GM08714 (cell line): ENCODE data around the gene NDUFA8.

Experiments
- H3K4me3 ChIP-seq: fragments of 200-500 bp; sonication (Bioruptor generic); 2 replicates; pipeline ENCODE4 v1.5.1; 2014; ENCODE audit warnings: mild to moderate bottlenecking, low read length, inconsistent platforms
- ZNF274 ChIP-seq: IDR thresholded peaks from 2 replicates; pipeline ENCODE4 v1.6.1; 2012; ENCODE audit warnings: mild to moderate bottlenecking, low read depth, low read length

NDUFA8 gene

GRCh38 chr9:122133984-122134535 is 25.5 kb downstream of the NDUFA8 start:
- H3K4me3 ChIP-seq, result no peak overlapping the region
- TF ChIP-seq ZNF274, result no peak

DNA sequence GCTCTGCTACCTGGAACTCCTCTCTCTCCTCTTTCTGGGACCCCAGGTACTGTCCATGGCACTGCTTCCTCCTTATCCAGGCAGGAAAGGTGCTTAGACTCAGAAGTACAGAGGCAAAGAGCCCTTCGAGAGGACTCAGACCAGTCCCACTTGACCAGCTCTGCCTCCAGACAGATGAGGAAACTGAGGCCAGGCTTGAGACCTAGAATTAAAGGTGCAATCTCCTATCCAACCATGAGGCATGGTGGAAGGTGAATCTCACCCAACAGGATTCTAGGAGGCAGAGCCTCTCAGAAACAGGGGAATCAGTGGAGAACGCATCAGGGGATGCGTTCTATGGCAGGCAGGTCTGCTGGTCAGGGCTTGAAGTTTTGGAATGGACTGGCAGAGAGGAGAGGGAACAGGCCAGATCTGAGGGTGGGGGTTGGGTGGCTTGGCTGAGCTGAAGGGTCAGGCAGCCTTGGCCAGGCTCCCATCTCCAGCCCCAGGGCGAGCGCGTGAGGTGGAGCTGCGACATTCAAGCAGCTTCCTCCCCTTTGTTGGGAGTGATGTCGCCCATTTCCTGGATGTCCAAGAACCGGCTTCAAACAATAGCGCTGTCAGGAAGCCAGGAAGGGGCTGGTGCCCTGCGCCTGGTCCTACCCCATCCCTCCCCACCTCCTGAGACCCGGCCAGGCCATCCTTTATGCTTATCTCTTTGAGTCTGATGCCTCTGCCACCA is 26.2 kb downstream of the NDUFA8 start:
- no peak overlapping the region for H3K4me3 ChIP-seq
- TF ChIP-seq ZNF274, result no peak

- no peak overlapping the region for H3K4me3 ChIP-seq
- TF ChIP-seq ZNF274, result no peak
Observed at GRCh38 chr9:122132539-122132938, 27.0 kb downstream of the NDUFA8 start.

GRCh38 chr9:122131401-122132001 is 28.1 kb downstream of the NDUFA8 start:
- no peak overlapping the region for H3K4me3 ChIP-seq
- no peak for TF ChIP-seq ZNF274

- TF ChIP-seq ZNF274, result no peak
- H3K4me3 ChIP-seq, result no peak overlapping the region
Observed at GRCh38 chr9:122130837-122131236, 28.7 kb downstream of the NDUFA8 start.

- no peak for TF ChIP-seq ZNF274
- H3K4me3 ChIP-seq, result no peak overlapping the region
Observed at GRCh38 chr9:122129969-122130368, 29.6 kb downstream of the NDUFA8 start.

GRCh38 chr9:122128969-122129343 is 30.6 kb downstream of the NDUFA8 start:
- TF ChIP-seq ZNF274, result no peak
- no peak overlapping the region for H3K4me3 ChIP-seq

DNA sequence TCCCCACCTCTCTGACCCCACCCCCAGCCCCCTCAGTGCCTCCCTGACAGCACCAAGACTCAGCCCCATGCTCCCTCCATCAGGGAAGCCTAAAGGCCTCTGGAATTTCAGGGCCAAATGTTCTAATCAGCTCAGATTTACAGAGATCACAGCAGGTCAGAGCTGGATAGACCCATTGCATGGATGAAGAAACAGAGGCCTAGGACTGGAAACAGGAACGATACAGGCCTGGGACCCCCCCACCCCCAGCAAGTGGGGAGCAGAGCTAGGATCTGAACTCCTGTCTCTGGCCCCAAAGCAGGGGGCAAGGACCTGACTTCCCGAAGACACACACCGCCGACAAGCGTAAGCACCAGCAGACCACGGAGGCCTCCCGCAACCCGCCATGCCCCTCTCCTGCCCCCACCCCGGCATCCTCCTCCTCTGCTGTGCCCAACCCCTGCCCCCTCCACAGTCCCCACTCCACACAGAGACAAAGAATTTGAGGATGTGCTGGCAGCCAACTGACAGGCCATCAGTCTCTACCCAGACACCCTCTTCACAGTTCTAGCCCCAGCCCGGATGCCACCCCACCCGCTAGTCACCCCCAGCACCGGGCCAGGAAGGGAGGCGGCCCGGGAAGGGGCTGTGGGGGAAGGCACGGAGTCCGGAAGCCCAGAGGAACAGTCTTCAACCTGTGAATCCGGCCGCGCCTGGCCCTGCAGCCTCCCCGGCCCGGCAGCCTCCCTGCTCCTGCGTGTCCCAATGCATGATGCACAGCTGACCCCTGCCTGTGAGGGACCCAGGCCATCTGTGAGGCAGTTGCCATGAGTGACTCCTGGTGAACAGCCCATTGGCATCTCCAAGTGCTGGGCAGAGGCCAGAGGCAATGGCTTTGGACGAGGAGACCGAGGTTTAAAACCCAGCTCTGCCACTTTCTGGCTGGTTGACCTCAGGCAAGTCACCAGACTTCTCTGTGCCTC is 31.3 kb downstream of the NDUFA8 start:
- no peak overlapping the region for H3K4me3 ChIP-seq
- TF ChIP-seq ZNF274, result no peak

DNA sequence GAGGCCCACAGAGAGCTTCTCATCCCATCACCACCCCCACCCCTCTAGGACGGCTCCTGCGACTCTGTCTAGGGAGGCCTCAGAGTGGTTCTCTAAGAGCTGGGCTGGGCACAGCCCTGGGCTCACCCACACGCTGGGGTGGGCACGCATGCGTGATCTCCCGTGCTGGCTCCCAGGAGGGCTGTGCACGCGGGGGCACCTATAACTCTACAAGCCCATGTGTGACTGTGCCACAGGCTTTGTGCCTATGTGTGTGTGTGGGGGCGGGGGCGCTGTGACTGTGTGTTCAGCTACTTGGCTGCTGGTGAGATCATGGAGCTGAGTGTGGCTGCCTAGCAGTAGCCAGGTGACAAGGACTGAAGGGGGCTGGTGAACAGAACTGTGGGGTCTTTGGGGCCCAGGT is 32.2 kb downstream of the NDUFA8 start:
- no peak overlapping the region for H3K4me3 ChIP-seq
- no peak for TF ChIP-seq ZNF274

- no peak overlapping the region; the same call in 1 of the 2 replicates for H3K4me3 ChIP-seq
- TF ChIP-seq ZNF274, result no peak
Observed at GRCh38 chr9:122126331-122127261, 33.0 kb downstream of the NDUFA8 start.

DNA sequence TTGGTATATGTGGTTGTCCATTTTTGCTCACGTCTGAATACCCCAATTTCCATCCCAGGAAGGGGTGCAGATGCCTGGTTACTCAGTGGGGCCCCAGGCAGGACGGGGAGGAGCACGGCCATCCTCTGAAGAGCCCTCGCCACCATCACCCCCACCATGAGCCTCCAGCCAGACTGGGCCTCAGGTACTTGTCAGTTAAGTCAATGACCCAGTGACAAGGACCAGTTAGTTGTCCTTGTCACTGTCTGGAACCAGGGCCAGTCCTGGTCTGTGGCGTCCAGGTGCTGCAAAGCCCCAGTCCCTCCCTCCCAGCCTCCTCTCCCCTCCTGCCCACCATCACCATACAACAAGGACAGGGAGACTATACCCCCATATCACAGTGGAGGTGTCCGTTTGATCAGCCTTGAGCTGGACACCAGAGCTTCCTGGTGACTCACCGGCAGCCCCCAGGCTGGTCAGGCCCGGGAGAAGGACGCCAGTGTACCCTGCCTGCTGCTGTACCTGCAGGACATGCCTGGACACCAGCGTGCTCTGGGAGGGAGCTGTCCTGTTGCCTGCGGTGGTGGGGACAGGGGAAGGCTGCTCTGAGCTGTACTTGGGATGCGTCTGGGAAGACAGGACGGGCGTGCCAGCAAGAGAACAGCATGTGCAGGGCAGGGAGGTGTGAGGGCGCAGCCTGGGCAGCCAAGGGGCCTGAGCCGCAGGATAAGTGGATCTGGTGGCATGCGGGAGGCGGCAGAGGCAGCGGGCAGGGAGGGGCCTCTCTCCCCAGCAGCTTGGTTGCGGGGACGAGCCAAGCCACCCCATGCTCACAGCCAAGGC is 33.9 kb downstream of the NDUFA8 start:
- no peak for TF ChIP-seq ZNF274
- no peak overlapping the region for H3K4me3 ChIP-seq

DNA sequence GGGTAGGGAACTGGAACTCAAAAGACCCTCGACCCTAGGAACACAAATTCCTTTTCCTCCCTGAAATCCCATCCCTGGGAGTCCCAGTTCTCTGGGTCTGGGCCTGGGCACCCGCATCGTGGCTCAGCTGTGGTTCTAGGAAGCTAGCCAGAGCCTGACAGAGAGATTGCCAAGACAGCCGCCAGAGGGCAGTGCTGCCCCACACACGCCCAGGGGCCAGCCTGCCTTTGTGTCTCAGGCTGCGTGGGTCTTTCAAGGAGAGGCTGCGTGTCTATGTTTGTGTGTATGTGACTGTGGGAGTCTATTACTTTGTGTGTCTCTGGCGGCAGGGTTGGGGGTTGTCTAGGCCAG is 34.4 kb downstream of the NDUFA8 start:
- no peak overlapping the region for H3K4me3 ChIP-seq
- no peak for TF ChIP-seq ZNF274

DNA sequence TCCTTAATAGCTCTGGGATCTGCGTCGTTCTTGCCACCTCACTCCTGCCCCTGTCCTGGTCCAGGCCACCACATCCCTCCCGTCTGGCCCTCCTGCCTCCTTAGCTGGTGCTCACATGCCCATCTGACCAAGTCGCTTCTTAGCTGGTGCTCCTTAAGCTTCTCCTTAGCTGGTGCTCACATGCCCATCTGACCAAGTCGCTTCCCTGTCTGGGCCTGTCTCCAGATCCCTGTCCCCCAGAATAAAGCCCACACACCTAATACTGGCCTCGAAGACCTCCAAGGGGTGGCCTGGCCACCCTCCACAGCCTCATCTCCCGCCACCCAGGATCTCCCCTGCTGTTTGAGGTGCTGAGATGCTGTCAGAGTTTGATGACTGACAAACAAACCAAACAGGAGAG is 35.1 kb downstream of the NDUFA8 start:
- H3K4me3 ChIP-seq, result no peak overlapping the region
- TF ChIP-seq ZNF274, result no peak

GRCh38 chr9:122124048-122124447 is 35.5 kb downstream of the NDUFA8 start:
- no peak overlapping the region for H3K4me3 ChIP-seq
- no peak for TF ChIP-seq ZNF274
